Cerebellar cortex (tissue), 1 donor: ENCODE data around the gene NOSTRIN.
"Not testable (repeated sequence)": the region's sequence is repeated elsewhere in the genome, so short reads cannot be mapped to it uniquely, and the experiment has no call there.

Source experiments
- DNase-seq: peaks from one replicate; pipeline ENCODE4 v3.0.0-alpha.2; 2015; ENCODE audit warnings: low spot score

The NOSTRIN gene

DNA sequence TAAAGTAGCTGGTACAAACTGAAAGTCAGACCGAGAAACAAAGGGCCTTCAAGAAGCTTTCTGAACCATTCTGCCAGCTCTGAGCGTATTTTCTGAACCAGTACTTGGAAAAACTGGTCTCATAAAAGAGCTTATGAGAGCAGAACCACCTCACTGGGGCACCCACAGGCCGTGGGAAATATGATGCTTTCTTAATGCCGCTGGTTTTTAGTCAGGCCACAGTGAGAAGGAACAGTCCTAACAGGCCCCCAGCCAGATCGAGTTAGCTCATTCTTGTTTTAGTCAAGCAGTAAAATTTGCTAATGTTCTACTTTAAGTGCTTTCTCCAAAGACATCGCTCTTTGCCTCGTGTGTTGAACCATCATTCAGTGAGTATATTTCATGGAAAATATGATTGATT, 12.7 kb upstream of the NOSTRIN start:
- no peak for DNase-seq

DNA sequence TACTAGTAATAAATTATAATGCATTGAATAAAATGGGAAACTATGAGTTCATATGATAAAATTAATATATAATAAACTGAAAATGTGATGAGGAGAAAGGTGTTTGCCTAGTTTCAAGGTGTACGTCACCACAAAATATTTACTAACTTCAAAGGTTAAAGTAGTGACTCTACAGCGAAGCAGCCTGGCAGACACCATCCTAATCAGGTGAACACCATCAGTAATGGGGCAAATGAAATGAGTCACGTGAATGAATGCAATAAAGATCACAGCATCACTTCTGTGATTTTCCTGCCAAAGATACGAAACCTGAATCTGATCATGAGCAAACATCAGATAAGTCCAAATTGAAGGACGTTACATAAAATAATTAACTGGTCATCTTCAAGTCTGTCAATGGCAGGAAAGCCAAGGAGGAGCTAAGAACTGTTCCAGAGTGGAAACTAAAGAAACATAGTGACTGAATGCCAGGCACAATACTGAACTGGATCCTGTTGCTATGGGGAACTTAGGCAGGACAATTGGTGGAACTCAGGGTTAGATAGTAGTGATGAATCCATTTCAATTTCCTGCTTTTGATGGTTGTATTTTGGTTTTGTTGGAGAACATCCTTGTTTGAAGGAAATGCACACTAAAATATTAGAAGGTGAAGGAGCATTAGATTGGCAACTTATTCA, 12.1 kb upstream of the NOSTRIN start:
- DNase-seq, result no peak

DNA sequence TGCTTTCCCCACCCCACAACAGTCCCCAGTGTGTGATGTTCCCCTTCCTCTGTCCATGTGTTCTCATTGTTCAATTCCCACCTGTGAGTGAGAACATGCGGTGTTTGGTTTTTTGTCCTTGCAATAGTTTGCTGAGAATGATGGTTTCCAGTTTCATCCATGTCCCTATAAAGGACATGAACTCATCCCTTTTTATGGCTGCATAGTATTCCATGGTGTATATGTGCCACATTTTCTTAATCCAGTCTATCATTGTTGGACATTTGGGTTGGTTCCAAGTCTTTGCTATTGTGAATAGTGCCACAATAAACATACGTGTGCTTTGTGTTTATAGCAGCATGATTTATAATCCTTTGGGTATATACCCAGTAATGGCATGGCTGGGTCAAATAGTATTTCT, 11.3 kb upstream of the NOSTRIN start:
- not testable (repeated sequence) for DNase-seq

DNA sequence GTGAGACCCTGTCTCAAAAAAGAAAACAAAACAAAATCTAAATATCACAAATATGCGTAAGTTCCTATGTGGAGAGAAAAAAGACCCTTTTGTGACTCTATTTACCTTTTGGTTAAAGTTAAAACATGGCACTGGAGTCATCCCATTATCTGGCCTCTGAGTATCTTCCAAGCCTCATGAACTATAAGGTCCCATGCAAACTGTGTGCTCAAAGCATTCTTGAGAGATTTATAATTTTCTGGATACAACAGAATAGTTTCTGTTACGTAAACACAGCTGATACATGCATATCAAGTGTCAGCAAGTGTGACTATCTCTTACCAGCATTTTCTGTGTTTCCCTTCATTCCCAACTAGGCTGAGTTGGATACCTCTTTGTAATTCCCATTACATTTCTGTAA, 8.8 kb upstream of the NOSTRIN start:
- no peak for DNase-seq

DNA sequence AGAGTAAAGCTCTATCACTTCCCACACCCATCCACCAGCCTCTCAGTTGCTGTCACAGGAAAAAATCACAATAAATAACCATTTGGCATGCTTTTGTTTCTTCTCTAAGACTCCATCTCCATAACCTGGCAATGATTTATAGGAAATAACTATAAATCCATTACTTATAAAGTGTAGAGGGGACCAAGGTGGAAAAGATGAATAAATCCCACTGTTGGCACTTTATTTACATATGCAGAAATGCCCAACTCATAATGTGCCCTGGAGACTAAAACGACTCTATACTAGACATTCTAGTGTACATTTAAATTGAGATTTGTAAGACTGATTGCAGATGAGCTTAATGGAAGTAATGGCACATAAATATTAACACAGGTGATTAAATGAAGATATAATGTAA, 7.5 kb upstream of the NOSTRIN start:
- DNase-seq, result no peak

DNA sequence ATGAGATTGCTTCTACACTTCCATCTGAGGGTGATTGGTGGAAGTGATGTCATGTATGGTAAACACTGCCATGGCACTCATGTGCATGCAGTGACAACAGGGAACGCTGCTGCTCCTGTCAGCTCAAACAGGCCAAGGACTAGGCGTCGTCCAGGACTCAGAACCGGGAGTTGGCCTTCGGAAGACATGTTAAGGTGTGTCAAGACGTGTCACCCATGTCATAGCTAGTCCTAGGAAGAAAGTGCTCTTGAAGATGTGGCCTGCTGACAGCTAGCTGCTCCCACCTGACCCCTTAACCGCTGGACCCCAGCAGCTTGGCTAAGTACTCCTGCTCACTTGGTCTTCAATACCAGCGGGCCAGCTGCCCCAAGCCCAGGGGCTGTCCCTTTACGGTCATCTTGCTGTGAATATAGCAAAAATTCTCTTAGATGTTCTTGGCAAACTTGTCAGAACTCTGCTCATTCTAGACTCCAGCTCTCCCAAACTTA, 6.3 kb upstream of the NOSTRIN start:
- DNase-seq, result no peak

DNA sequence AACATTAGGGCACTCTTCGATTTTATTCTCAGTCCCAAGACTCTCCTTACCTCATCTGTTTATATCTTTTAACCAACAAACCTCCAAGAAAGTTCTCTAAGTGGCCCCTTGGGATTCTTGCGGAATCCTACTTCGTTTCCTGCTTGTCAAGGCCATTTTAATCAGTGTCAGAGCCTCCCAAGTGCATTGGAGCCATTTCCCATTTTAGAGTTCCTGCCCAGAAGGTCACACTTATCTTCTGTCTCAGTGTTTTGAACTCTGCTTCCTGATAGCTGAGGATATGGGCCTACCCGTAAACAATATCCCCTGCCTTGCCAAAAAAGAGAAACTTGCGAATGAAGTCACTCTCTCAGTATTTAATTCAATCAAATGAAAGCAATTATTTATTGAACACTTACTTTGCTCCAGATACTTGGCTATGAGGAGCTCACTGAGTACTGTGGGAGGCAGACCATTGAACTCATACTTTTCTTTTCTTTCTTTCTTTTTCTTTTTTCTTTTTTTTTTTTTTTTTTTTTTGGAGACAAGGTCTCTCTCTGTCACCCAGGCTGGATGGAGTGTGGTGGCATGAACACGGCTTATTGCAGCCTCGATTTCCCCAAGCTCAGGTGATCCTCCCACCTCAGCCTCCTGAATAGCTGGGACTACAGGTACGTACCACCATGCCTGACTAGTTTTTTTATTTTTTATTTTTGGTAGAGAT, 5.7 kb upstream of the NOSTRIN start:
- no peak for DNase-seq

DNA sequence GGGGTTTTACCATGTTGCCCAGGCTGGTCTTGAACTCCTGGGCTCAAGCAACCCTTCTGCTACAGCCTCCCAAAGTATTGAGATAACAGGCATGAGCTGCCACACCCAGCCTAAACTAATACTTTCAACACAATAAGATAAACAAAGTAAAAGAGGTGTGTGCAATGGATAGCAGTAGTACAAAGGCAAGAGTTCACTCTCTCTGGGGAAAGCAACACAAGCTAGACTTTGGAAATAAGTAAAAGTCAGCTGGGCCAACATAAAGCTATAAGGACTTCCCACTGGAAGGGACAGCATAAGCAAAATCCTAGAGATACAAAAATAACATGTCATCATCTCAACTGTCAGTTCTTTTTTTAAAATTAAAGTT, 5.2 kb upstream of the NOSTRIN start:
- DNase-seq, result no peak

DNA sequence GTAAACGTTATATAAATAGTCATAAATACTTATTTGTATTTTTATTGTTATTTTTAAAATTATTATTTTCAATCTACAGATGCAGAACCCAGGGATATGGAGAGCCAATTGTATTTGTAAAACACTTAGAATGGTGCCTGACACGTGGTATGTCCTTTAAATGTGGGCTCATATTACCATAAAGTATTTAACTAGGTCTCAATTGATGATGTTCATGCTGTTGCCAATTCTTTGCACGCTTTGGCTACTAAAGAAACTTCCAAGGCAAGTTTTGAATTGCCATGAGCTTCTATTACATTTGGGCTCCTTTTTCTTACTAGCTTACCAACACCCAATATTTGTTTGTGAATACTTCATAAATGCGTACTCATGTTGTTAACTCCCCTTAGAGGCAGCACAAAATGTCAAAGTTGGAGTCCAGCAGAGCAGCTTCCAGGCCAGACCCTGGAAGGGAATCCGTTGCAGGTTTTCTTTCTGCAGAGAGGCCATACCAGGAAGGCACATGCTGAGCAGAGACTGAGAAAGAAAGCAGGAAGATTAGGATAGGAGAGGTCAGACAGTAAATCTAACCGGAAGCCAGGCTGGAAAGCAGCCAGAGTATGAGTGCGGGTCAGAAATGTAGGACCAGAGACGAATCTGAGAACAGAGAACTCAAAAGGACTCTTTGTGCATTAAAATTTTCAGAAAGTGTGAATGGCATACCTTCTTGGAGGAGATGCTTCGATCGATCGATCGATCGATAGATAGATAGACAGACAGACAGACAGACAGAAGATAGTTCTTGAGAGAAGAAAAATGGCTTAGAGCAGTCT, 4.2 kb upstream of the NOSTRIN start:
- DNase-seq, result no peak

DNA sequence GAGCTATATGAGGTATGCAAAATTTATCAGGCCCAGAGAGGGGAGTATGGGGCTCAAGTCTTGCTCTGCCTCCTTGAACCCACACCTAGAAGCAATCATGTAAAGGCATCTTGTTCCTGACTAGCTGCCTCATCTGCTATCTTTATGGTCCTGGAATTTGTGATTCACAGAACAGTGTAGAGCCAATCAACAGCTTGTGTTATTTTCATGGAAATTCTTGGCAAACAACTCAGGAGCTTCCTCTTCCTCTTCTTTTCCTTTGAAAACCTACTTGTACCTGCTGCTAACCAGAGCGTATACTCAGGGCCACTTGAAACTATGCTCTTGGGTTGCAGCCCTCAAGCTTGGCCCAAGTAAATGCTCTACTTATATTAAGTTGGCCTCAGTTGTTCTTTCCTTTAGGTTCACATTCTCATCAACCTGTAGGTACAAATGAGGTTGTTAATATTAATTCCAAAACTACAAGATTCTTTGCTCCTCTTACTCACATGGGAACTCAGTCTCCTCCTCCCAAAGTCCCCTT, 3.5 kb upstream of the NOSTRIN start:
- no peak for DNase-seq

DNA sequence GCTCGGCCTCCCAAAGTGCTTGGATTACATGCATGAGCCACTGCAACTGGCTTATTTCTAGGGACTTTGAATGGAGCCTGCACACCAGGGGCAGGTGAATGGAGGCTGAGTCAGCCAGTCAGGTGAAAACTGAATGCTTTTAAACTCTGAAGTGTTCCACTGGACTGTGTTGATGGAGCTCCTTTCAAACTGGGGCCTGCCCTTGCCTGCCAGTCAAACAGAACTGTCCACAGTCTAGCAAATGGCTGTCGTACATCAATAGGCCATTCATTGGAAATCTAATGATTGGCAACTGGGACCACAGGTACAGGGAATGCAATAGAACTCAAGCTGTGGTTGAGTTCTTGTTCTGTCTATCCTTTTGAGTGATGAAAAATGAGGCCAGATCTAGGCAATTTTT, 966 bp upstream of the NOSTRIN start:
- DNase-seq, result no peak

DNA sequence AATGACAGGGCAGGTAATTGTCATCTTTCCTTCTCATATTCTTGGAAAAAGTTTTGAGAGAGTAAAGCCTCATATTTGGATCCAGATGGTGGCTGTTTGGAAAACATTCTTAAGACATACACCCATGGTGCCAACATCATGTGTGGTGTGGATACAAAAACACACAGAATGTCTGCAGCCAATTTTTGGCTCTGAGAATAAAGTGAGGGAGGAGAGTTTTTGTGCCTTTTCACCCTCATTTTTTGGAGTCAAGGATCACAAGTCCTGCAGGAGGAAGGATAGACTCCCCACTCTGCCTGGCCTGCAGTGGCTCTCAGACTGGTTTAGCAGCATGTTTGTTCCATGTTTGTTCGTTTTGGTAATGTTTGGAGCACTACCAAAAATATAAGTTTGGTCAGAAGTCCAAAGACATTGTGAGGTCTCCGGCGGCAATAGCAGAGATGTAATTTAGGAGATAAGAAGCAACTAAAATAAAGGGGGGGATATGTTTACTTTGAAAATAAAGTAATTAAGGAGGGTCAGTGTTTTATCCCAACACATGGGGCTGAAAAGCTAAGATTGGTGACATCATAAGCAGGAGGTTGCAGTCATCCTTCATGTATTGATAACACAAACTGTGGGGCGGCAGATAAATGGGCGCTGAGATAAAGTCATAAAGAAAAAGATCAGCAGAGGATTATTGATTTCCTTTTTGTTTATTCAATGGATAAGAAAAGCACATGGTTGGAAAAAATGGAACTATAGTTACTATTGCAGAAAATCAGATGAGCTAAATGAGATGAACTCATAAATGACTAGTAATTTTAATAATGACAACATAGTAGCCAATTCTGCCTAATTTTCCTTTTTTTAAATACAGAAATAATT, 655 bp downstream of the NOSTRIN start:
- DNase-seq, result no peak

DNA sequence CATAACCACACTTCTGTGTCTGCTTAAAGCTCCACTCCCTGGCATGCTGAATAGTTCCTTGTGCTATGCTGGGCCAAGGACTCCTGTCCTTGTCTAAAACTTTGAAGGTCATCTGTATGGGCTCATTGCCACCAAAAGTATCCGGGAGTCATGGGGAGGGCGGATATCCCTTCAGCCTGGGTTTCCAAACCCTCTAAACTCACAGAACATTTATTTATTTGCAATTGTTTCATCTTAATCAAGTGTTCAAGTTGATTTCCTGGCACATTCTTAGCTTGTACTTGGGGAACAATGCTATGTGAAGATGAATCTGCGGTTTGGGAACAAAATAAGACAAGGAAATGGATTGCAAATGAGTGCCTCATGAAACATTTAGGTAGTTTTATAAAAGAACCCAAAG, 1.8 kb downstream of the NOSTRIN start:
- DNase-seq, result no peak

DNA sequence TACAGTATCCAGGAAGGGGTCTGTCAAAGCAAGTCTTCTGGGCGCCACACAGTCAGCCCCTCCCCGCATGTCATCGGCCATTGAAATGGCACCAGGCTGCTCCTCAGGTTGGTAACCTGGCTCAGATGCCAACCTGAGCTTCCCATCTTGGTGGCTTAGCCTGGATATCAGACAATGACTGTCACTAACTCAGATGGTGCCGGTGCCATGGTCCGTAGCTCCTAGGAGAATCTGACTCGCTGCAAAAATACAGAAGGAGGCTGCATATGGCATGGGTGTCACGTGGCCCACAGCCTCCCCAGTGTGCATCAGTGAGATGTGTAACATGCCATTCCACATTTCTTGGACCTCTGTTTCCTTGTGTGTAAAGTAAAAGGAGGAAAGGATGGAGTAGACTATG, 3.2 kb downstream of the NOSTRIN start:
- DNase-seq, result no peak

DNA sequence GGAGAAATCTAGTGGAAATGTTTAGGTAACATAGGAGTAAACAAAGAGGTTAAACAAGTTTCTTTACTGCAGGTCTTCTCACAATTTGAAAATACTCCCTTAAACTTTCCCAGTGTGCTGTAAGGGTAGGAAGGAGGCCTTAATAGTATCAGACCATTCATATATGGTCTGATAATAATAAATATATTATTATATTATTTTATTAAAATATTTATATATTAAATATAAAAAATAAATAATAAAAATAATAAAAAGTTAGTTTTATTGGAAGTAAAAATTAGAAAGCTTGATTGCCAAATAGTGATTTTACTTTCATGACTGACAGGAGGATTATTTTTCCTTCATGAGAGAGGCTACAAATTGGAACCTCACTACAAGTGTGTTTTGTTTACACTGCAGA, 7.1 kb downstream of the NOSTRIN start:
- no peak for DNase-seq

DNA sequence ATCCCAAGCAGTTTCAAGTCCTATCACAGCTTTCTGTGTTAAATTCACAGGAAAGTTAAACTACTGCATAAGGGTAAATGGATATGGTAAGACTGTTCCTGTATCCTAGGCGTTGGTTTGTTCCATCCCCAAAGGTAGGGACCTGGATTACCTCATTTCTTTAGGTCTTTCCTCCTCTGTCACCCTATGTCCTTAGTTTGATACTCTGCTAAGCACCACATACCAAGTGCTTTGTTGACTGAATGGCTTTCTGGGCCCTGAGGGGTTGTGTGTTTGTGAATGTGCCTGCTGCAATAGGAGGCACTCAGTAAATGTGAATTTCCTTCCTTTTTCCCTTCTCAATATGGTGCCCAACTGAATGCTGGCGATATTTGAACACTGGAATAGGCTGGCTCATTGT, 7.8 kb downstream of the NOSTRIN start:
- DNase-seq, result no peak

DNA sequence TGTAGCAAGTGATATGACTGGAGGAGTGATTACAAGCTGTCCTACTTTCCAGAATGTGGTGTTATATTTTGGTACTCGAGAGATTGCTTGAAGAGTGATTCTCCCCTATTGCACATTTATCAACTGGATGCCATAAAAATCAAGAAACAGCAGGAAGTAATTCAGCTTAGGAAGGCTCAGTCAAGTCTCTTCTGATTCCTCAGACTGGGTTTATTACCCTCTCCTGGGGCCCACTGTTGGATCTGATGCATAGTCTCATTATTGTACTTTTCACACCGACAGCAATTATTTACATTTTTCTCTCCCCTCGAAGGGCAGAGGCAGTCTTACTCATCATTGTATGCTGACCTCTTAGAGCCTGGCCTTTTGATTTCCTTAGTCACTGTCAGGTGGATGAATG, 9.3 kb downstream of the NOSTRIN start:
- no peak for DNase-seq

DNA sequence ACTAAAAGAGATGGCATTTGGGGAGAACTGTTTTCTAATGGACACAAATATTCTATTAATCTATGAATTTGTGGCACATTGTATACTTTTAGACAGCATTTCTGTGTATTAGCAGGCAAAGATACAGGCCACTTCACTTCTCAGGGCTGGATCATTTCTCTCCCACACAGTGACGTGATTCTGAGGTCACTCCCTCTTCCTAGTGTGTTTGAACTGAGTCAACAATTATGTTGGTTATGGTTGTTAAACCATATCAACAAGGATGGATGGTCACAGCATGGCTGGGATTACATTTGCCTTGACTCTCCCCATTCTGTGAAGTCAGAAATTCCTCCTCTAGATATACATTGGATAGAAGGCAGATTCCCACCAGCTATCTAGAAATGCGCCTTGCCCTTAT, 11.6 kb downstream of the NOSTRIN start:
- DNase-seq, result no peak

DNA sequence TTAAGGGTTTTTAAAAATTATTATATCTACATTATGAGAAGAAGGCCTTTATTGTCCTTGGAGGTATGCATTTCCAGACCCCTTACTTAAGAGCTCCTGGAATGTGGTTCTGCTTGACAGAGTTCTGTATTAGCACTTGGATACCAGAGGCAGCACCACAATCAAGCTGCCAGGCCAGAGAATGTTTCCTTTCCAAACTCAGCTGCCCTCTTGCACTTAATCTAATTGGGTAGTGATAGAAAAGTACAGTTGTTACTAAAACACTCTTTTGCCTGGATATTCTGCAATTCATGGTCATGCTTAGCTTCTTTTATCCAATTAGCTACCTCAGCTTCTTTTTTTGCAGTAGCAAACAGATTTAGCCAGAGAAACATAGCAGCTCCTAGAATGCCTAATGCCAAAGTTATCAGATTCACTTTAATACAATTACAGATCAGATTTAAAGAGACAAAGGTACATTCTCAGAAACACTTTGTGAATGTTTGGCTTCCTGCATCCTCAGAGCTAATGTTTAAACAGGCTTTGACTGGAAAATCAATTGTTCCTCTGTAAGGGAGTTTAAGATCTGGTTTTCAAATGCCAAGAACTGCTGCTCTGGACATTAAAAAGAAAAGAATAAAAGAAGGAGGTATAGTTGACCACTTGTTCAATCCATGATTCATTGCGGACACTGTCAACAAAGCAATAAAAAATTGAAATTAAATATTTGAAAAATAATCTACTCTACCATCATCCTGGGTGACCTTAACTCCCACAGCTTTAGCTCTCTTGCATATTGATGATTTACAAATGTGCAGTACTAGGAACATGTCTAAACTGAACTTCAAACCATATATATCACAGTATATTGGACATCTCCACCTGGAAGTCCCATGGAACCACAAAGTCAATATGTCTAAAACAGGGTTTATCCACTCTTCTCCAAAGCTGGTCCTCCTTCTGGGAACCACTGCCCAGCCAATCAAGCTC, 12.8 kb downstream of the NOSTRIN start:
- DNase-seq, result no peak

DNA sequence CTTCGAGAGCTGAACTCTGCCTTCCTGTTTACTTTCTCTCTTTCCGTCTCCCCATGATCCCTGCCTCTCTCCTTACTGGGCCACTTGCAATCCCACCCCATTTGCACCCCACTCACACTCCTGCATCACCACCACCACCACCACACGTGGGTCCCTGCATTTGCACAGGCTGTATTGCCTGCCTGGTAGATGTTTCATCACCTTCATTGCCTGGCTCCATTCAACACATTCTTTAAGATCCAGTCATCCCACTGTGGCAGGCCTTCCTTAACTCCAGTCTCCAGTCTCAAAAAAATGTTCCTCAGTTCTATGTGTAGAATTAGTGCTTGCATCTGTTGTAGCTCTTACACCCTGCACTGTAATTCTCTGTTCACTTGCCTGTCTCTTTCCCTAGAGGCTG, 13.9 kb downstream of the NOSTRIN start:
- DNase-seq, result no peak
